Endometrial microvascular endothelial cells (primary cell): ENCODE measurements around the gene COL27A1. TPM values are rescaled to one million over a fixed set of nuclear protein-coding genes. Genes with fewer than 3 reads are reported as not detected.

Experiments used
- in situ Hi-C: cut with HindIII; loops from 2 replicates; pipeline ENCODE4 v1.10.0; 2017; ENCODE audit warnings: low sequenced_read_pairs, low pct_unique_long_range_greater_than_20kb; ENCODE audit errors: inconsistent ontology term
- total RNA-seq: library from RNA; depleted of rRNA; stranded (reverse); fragments of >200 nt; gene quantifications from one replicate; pipeline ENCODE4 v1.2.3, GENCODE V29; 2015; ENCODE audit errors: inconsistent ontology term

COL27A1 gene
- total RNA-seq, 1 donor from 2014 or later, result 17.4 TPM

DNA sequence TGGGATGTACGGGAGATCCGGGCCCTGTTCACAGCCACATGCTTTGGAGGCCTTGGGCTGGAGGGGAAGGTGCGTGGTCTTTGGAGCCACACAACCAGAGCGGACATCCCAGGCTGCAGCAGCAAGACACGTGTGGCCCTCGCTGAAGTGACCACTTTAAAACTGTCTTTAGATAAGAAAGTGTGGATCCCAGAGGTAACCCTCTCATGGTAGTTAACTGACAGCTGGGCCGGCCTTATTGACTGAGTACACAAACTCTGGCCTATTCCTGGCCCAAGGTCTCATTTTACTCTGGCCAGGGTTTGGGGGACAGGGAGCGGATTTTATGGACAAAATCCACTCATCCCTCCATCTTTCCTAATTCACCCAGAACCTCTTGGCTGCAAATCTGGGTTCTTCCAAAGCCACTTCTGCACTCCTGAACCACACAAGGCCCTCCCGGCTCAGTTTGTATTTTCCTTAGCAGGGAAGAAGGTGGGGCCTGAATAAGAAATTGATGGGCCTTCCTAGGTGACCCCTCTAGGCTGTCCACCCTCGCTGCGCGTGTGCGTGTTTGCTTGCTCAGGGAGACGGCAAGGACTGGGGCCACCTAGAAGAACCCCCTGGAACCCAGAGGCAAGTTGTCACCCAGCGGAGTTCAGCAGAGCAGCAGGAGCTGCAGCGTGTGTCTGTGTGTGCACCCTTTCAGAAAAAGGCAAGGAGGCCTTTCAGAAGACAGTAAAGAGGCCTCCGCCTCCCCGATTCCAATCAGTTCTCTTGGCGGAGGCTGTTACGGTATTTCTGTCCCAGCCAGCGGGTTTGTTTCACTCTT, 94.3 kb downstream of the COL27A1 start:
- in situ Hi-C loops, result no loop called here

DNA sequence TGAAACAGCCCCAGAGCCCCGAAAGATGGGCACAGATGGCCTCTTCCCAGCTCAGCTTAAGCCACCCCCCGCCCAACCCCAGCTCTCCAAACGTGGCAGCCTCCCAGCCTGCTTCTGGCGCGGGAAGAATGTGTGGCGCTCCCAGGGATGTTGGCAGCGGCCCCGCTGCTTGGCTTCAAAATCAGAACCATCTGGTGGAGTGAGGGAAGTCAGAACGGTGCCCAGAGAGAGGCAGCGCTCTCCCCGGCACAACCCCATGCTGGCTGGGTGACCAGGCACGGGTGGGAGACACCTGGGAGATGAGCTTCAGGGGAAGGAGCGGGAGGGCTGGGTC, 94.9 kb downstream of the COL27A1 start:
- in situ Hi-C loops, result no loop called here

GRCh38 chr9:114250648-114251047, 95.3 kb downstream of the COL27A1 start:
- in situ Hi-C loops, result no loop called here

- in situ Hi-C loops, result no loop called here
These were observed 97.1 kb downstream of the COL27A1 start for GRCh38 chr9:114252394-114252793.

GRCh38 chr9:114256827-114257328, 101.5 kb downstream of the COL27A1 start:
- in situ Hi-C loops, result no loop called here

DNA sequence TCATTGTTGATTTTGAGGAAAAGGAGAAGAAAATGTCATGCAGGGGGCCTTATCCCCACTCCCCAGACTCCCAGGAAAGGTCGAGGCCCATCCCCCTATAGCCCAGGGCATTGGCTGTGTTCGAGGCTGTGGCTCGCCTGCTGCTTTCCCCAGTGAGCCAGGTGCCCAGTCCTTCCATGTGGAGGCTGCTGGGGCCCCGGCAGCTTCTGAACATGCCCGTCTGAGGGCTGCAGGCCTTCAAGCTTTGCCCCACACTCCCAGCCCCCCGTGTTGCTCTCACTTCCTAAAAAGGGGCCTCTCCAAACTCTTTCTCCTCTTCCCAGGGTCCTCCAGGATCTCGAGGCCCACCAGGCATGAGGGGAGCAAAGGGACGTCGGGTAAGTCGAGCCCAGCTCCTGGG, 102.9 kb downstream of the COL27A1 start:
- in situ Hi-C loops, result no loop called here

DNA sequence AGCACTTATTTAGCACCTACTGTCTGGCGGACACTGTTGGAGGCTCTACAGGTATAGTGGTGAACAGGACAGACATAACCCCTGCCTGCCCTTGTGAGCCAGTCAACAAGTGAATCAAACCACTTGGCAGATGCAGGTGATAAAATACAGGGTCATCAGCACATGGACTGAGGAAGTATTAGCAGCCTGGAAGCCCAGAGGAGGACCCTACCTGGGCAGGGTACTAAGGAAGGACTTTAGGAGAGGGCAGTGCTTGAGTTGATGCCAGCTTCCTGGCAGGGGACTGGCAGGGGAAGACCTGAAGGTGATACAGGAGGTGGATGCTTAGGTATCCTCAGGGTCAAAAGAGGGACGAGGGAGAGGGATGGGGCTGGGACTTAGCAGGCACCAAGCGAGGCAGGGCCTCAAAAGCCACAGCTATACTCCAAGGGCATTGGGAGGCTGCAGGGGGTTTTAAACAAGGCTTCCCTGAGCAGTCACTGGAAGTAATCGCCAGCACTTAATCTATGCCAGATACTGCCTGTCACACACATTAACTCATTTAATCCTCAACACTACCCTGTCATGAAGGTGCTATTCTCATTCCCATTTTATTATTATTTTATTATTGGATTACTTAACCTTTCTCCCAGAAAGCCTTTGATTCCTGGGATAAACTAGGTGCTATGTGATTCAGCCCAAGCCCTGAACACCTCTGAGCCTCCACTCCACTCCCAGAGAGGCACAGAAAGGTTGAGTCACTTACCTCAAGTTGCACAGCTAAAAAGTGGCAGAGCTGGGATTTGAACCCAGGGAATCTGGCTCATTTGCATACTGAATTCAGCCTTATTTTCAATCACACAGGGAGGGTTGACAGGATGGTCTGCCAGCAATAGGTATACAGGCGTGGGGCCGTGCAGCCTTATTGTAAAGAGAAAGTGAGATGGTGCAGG, 103.8 kb downstream of the COL27A1 start:
- in situ Hi-C loops, result no loop called here

GRCh38 chr9:114259798-114260523, 104.6 kb downstream of the COL27A1 start:
- in situ Hi-C loops, result no loop called here

DNA sequence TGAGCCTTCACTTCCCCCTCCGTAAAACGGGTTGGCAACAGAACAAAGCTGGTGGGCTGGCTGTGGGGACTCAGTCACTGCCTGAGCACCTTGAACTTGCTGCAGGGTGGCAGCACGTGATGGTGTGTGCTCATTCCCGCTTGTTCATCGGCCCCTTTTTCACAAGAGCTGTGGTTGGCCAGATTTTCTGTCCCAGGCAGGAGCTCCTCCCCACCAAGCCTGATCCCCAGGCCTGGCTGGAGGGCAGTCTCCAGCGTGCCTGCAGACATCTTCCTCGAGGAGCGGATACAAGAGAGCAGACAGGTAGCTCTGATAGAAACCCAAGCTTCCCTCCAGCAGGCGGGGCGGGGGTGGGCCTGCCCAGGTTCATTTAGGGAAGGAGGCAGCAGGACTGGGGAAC, 105.7 kb downstream of the COL27A1 start:
- in situ Hi-C loops, result no loop called here

GRCh38 chr9:114261987-114262386, 106.7 kb downstream of the COL27A1 start:
- in situ Hi-C loops, result no loop called here

GRCh38 chr9:114263853-114264510, 108.6 kb downstream of the COL27A1 start:
- in situ Hi-C loops, result no loop called here

DNA sequence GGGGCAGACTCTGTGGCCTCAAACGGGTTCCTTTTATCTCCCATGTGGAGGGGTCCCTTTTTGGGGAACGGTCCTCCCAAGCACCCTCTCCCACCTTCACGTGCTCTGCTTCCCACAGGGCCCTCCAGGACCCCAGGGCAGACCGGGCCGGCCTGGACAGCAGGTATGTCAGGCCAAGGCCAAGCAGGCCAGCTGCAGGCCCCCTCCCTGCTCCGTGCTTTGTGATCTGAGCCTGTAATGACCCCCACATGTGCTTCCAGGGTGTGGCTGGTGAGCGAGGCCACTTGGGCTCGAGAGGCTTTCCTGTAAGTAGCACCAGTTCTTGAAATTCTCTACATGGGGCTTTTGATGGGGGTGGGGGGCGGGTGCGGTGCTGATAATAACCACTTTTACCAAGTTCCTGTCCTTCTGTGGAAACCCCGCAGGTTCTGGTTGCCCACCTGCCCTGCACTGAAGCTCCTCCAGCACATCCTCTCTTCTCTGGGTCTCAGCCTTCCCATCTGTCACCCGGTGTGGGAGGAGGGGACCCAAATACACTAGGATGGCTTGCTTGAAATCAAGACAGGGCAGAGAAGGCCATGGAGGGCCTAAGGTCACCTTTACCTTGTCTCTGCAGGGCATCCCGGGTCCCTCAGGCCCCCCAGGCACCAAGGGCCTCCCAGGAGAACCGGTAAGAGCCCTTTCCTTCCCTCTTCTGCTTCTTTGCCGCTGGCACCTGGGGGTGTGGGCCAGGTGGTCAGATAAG, 109.6 kb downstream of the COL27A1 start:
- in situ Hi-C loops, result no loop called here

DNA sequence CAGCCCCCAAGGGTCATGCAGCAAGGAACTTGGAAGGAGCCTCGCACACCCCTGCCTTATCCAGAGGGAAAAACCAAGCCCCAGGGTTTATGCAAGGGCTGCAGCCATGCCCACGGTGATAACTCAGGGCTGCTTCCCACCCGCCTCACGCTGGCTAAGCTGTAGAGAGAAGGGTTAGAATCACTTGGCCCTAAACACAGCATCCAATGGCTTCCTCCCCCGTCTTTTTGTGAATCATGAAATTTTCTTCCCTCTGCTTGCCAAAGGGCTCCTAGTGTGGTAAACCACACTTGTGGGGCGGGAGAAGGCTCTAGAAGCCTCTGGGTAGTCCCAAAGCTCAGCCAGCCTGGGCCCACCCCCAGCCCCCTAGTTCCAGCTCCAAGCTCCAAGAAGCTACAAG, 111.6 kb downstream of the COL27A1 start:
- in situ Hi-C loops, result no loop called here

GRCh38 chr9:114269023-114269422, 113.7 kb downstream of the COL27A1 start:
- in situ Hi-C loops, result no loop called here

DNA sequence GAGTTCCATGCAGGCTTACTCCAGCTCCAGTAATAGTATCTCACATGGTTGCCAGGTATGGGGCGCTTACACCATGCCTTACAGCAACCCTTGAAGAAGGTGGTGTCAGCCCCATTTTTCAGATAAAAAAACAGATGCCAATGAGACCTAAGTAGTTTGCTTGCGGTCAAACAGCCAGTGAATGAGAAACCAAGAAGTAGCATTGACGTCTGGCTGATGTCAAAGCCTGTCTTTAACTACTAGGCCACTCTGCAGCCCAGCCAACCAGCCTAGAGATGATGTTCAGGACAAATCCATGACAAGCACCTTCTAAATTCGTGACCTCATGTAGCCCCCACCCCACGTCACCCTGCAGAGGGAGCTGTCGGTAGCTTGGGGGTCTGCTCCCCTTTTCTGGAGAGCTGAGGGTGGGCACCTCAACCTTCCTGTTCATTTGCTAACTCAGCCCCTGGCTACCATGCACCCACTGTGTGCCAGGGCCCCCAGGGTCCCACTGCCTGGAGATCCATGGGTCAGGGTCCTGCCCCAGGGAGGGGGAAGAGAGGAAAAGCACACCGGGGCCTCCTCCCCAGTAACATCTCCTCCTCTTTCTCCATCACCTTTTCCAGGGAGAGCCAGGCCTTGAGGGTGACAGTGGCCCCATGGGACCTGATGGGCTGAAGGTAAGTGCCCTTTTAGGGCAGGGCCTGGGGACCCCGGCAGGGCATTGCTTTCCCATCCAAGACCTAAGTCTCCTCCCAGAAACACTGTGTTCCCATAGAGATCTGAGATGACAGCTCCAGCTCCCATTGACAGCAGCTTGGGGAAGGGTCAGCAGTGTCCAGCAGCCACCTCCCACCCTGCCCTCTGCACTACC, 115.0 kb downstream of the COL27A1 start:
- in situ Hi-C loops, result no loop called here

GRCh38 chr9:114271556-114272510, 116.5 kb downstream of the COL27A1 start:
- in situ Hi-C loops, result no loop called here
